Ovary (tissue), 3 donors: ENCODE measurements around the gene MAST2.

ENCODE experiments used
- CTCF ChIP-seq, 3 donors: fragments of 450-650 bp in 2 of 3; fragments of 200-600 bp in 1 of 3; IDR thresholded peaks; one replicate each; pipeline versions ENCODE4 v1.5.1 to v1.8.0; 2016 to 2022; ENCODE audit warnings: antibody characterized with exemption in 3 of 3, mild to moderate bottlenecking in 1 of 3
- EP300 ChIP-seq: sonication (generic); formaldehyde crosslinking; IDR thresholded peaks from one replicate; pipeline ENCODE4 v1.6.1; 2017; ENCODE audit warnings: antibody characterized with exemption
- POLR2A ChIP-seq: fragments of 450-650 bp; IDR thresholded peaks from one replicate; pipeline ENCODE4 v1.6.1; 2017; ENCODE audit warnings: antibody characterized with exemption, mild to moderate bottlenecking, moderate library complexity
- donor health status: DM: no; HTN: no; CAD: no.

DNA sequence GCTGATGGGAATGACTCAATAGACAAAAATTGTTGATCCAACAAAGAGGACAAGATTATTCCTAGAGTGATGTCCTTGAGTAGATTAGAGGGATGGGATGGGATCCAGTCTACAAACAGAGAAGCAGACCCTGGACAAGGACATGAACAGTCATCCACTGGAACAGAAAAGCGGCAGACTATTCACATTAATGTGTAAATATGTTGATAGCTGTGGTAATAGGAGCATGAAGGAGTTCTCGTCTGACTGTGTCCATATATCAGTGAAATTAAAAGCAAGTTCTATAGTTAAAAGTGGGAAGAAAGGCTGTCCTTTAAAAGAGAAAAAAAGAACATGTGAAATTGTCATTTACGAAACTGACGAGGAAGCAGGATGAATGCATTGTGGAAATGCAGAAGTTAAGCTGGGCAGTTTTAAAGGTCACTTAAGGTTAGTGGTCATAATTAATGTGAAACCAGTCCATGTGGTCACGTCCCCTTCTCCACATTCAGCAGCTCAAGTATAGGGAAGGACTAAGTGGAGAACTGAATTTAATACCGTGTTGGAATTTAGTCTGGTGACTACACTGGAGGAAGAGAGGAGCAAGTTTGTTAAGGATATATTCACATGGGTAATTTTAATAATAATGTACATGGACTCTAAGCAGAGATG is 266.9 kb downstream of the MAST2 start:
- TF ChIP-seq POLR2A (no peak), CTCF (IDR thresholded peaks at IDR 0.05) (no peak), EP300 (no peak)
